ENCODE results near the gene TKT.

GRCh38 chr3:53257465-53257864, 1.6 kb upstream of the TKT start:
- TF ChIP-seq CTCF (IDR thresholded peaks at IDR 0.05) = no peak
- TF ChIP-seq POLR2A (IDR thresholded peaks at IDR 0.05) = no peak
